NCI-H2196 treated with DMSO at 0.1 percent for 48 hours (cell line): ENCODE data around the gene SPACA7.

Source experiments
- DNase-seq: peaks from one replicate; lab custom pipeline; 2025; ENCODE audit not compliant: unreplicated experiment; lab: John Stamatoyannopoulos, UW

SPACA7 gene

DNA sequence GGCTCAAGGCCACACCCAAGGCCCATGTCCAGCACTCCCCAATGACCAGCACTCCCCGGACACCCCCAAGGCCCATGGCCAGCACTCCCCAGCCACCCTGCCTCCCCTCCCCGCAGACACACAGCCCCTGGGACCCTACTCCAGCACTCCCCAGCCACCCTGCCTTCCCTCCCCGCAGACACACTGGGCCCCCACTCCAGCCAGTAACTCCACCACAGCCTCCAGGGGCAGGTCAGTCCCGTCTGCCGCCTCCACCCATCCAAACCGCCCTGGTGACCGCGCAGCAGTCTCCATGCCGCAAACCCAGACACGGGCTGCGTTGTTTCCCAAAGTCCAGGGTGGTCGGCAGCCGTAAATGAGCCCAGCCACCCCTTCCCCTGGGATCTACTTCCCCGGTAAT is 70.7 kb downstream of the SPACA7 start:
- no peak for DNase-seq

DNA sequence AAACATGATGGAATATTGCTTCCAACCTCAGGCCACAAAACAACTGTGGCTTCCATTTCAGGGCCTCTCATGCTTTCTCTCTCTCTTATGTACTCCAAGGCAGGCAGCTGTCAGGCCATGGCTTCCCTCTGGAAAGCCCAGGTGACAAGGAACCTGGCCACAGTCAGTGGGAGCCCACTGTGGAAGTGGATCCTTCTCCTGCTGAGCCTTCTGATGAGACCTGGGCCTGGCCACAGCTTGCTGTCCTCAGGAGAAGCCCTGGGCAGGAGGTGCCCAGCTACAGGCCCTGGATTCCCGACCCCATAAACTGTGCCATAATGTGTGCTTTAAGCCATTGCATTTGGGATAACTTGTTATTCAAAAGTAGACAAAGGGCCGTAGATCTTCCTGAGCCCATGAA is 71.2 kb downstream of the SPACA7 start:
- DNase-seq = no peak

DNA sequence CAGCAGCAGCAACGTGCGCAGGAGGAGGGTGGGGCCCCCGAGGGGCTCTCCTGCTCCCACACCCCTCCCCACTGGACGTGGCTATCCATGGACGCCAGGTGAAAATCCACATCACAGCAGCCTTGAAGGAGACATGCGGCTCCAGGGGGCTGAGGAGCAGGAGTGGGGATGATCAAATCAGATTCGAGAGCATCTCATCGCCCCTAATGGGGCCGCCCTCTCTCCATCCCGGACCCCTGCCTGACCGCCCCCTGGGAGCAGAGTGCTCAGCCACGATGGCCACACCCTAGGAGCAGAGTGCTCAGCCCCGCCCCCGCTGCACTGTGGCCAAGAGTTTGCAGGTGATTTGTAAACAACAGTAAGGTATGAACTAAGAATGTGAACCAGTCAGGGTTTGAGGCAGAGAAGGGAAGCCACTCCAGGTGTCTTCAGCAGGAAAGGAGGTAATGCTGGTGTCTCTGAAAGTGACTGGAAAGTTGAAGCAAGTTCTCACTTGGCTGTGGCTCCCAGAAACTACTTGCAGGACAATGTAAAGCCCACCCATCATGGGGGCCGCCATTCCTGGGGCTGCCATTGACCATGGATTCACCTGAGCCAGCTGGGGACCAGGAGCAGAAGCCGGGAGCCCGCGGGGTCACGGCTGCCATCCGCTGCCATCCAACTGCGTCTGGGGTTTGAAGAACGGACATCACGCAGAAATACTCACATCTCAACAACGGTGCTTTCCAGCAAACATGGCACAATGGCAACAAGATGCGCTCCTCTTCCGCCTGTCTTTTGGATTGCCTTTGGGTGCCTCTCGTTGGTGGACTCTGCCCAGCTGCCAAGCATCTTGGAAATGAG is 71.8 kb downstream of the SPACA7 start:
- DNase-seq = no peak

DNA sequence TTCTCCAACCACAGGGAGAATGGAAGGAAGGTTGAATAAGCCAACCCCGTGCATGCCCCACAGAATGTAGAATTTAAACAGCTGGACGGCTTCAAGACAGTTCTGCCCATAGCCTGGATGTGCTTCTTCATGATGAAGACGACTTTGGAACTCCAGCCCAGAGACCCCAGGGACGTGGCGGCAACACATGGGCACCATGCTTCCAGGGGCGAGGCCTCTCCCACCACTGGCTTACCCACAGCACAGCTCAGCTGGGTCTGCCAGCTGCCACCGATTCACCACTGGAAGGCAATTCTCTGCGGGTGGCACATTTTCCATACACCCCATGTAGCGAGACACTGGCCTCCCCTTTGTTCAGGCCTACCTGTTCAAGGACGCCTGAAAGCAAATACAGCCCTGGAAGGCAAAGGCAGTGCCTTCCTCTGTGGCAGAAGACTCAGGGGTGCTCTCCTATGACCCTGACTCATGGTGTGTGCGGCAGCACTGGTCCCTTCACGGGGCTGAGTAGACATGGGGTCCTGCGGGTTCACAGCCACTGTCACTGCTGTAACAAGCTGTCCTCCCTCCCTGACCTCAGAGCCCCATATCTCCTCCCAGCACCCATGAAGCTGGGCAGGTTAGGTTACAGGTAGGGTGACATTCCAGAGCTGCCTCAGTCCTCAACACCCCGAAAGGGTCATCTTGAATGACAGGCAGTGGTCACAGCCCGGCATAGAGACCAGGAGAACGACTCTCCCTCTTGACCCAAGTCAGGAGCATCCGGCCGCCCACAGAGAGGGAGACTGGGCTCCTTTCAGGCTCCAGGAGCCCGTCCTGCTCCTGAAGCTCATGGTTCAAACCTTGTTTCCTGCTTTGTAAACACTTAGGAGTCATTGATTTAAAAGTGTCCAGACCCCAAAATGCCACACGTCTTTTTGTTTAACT is 72.7 kb downstream of the SPACA7 start:
- no peak for DNase-seq

DNA sequence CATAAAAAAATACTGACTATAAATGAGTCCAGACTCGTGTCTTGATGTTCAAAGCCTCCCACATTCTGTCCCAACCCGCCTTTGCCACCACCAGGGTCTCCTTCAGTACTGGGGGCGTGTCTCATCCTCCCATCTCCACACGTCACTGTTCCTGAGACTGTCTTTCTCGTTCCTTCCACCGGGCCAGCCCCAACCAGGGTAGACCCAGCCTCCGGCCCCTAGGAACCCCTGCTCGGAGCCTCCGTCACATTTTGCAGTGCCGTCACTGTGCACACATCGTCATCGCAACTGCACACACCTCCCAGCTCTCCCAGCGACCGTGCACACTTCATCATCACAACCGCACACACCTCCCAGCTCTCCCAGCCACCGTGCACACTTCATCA is 73.4 kb downstream of the SPACA7 start:
- no peak for DNase-seq

DNA sequence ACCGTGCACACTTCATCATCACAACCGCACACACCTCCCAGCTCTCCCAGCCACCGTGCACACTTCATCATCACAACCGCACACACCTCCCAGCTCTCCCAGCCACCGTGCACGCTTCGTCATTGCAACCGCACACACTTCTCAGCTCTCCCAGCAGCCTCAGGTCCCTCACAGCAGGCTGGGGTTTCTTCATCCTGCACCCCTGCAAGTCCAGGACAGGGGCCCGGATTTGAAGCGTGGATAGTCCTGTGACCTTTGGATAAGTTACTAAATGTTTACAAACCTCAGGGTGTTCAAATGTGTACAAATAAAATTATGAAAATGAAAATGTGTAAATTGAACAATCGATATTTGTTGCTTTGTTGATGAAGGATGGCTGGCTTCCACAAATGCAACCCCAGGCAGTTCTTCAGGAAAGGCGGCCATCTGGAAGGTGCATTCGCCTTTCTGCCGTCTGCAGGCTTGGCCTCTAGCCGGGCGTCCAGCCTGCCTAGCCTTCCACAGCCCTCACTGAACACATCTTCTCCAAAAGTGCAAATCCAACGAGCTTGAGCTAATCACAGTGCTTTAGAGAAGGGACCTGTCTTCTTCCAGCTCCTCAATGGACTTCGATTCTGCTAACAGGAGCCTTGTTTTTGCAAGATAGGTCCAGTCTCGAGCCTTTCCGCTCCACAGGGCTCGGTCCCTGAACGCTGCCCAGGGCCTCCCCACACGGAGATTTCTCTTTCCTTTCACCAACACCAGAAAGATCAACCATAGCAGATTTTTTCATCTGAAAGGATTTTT is 74.2 kb downstream of the SPACA7 start:
- DNase-seq = no peak

DNA sequence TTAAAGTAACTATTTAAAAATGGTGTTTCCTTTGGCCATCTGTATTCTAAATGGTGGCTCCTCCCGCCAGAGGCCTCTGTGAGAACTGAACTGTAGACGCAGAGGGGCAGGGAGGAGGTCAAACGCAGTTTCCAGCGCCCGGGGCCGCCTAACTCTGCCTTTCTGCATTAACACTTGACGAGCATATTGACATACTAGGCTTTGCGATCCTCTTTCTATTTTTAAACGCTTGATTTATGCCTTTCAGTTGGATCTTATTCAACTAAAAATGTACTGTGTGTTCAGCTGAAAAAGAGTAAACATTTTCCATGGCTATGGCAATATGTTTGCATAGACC is 74.7 kb downstream of the SPACA7 start:
- DNase-seq = peak; percentile 21

DNA sequence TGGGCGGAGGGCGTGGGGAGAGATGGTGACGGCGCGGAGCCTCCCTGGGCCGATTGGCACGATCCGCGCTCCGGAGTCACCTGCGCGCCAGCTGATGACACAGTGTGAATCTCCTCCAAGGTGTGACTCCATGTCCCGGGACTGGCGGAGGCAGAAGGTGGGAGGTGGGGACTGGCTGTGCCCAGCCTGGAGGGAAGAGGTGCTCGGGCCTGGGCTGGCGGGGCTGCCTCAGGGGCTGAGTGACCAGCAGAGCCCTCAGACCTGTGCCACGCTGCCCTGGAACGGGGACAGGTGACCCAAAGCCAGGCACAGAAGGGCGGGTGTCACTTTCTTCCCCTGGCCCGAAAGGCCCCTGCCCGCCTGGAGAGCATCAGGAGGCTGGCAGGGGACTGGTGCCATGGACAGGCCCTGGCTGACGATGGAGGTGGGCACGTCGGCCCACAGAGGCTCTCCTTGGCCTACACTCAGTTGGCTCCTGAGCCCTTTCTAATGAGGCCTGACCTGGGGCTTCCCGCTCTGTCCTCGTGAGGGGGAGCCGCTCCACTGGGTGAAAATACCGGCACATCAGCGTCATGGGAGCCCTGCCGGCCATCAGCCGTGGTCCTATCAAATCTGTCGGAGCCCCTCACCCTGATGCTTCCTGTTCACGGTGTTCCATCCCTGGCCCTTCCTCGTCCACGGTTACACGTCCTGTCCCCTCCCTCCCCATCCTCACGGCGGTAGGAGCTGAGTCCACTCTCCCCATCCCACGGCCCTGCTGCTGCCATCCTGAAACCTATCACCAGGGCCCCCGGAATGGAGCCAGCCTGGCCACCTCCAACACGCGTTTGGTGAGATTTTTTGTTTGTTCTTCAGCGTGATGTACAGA is 75.6 kb downstream of the SPACA7 start:
- DNase-seq = no peak

DNA sequence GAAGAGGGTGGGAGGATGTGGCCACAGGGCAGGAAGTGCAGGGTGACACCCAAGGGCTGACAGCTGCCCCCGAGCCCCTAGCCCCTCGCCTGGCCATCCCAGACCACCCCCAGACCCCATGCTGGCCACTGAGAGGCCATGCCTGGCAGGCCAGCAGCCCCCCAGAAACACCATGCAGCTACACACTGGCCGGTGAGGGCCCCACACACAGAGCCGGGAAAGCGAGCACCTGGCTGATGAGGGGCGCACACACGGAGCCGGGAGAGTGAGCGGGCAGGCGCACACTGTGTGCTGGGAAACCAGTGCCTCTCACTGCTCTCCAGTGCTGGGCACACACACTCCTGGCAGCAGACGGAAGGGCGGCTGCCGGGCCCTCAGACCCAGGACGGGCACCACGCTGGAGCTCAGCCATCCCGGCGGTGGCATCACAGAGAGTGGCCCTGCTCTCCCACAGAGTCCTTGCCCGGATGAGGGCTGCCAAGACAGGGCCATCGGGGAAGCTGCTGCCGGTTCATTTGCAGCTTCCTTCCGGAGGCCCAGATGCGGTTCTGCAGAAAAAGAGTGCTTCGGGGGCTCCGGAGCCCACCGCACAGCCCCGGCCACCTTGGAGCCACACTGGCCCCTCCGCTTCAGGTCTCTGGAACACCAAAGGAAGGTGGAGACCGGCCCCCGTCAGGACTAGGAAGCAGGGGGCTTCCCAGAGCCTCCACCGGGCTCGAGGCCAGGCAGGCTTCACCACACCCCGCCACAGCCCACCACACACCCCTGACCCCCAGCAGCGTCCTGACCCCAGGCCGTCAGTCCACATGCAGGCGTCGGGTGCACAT is 76.4 kb downstream of the SPACA7 start:
- no peak for DNase-seq

DNA sequence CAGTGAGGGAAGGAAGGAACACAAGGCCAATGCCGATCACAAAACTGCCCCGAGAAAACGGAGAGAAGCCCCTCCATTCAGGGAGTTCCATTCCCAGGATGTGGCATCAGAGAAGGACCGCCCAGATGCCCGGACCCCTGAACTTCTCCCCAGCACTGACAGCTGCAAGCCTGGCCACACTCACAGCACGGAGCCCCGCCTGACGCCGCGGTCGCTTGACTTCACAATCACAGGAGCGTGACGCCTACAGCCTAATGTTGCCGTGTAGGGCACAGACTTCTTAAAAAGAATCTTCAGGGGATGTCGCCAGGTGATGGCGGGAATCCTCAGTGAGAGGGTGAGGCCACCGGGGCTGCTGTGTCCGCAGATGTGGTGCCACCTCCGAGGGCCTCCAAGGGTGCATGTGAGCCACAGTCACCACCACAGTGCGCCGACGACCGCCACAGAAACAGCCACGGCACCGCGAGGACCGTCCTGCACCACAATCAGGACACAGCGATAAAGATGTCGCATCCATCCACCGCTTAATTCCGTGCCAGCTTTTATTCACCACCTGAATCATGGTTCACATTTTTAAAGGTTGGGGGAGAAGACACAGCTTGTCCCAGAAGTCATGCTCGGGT is 77.2 kb downstream of the SPACA7 start:
- DNase-seq = no peak

DNA sequence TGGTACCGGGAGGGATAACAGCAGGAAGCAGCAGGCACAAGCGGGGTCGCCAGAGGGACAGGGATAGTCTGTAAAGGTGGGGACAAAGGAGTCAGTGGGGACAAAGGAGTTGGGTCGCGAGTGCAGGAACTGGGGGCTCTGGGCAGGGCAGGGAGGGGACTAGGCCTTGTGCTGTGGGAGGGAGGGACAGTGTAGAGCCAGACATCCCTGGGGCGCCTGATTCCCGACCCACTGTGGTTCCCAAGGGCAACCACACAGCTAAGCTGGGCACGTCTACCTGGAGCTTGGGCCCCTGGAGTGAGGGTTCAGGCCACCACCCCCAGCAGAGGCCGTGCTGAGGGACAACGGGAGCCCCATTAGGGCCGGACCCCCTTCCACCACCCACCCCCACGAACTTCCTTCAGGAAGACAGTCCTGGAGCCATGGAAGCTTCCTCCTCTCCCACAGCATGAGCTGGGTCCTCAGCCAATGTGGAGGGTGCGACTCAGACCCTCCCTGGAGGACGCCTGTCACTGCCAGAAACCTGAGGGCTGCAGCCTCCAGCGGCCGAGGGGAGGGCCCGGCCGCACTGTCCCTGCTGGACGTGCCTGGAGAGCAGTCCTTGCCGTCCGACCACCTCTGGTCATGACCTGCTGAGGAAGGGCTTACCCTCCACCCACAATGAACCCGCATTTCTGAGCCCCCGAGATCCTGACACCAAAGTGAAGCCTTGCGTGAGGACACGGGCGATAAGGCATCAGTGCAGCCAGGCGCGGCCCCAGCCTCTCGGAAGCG is 77.9 kb downstream of the SPACA7 start:
- DNase-seq = no peak

DNA sequence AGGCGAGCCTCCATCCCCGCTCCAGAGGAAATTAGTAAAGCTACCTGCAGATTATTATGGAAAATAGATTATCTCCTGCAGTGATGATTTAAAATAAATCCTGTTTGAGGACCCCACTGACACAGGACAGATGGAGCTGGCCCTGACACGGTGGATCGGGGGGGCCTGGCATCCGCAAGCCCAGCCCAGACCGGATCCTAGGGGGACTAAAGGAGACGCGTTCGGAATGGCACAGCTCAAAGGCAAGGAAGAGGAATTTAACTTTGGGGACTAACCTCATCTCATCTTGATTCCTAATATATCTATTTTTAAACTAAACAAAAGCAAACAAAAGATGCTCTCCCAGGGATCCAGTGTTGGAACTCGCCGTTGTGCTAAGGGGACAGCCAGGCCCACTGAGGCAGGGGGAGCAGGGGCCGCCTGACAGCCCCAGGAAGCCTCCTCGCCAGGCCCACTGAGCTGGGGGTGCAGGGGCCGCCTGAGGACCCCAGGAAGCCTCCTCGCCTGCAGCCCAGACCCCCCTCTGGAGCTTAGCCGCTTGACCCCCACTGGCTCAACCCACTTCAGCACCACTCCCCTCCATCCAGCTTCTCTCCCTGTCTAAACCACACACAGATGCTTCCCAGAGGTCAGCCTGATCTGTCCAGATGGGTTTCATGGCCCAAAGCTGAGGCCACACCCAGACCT is 78.6 kb downstream of the SPACA7 start:
- DNase-seq = no peak

DNA sequence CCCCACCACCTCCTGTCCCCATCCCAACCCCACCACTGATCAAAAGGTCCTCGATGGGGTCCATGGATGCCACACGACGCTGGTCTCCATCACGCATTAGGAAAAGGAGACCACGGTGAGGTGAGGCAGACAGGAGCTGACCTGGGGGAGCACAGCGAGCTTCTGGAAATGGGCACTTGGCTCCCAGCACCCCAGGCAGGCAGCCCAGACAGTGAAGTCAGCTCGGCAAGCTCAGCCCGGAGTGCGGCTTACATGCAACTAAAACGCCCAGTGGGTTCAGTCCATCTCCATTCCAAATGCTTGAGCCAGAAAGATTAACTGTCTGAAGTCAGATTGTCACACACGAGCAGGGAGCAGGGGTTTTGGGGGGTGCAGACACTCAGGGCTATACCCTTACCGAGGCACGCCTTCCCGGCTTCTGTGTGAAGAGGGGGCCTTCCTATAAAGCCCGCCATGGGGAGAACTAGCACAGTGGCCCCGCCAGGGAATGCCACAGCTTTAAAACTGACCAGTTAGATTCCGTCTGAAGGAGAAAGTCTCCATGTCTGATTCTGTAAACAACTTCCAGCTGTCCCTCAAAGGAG is 79.4 kb downstream of the SPACA7 start:
- no peak for DNase-seq

DNA sequence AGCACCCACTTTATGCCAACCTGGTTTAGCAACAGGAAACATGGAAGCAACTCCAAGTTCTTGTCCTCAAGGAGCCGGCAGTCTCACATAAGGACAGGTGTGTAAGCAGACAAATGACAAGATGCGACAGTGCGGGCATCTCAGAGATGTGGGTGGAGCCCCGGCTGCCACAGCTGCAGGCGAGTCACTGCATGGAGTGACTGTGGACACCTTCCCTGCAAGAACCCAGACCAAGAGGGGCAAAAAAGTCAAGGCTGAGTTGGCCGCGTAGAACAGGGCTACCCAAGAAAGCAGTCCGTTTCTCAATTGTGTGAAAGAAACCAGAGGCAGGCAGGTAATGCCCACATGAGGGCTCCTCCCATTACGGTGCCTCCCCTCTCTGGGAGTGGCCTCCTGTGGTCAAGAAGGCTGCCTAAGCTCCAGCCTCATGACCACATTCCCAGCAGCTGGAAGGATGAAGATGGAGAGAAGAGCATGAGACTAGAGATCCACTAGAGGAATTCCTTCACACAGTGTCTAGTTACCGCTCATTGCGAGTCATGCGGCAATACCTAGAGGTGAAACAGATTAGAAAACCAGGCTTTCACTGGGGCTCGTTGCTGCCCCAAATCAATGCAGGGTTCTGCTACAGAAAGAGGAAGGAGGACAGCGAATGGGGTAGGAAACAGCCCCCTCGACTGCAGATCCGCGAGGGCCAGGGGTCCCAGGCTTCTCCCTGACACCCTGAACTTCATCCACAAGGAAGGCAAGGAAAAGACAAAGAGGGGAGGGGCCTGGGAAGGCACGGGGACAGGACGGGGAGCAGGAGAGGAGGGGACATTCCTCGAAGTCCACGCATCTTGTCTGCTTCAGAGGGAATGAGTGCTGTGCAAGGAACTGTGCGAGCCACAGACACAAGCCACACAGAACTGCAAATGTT is 80.2 kb downstream of the SPACA7 start:
- no peak for DNase-seq

DNA sequence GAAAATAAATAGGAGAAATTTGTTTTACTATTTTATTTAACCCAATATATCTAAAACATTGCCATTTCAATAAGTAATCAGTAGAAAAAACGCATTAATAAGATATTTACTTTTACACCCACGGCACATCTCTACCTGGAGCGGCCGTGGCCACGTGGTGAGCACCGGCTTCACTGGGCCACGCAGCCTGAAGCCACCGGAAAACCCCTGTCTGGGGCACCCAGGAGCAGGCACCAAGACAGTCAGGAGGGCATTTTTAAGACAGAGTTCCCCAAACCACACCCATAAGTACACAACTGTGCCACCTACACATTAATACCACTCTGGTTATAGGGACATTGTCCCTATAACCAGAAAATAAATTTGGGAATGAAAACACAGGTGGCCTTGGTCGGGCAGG is 80.9 kb downstream of the SPACA7 start:
- no peak for DNase-seq

DNA sequence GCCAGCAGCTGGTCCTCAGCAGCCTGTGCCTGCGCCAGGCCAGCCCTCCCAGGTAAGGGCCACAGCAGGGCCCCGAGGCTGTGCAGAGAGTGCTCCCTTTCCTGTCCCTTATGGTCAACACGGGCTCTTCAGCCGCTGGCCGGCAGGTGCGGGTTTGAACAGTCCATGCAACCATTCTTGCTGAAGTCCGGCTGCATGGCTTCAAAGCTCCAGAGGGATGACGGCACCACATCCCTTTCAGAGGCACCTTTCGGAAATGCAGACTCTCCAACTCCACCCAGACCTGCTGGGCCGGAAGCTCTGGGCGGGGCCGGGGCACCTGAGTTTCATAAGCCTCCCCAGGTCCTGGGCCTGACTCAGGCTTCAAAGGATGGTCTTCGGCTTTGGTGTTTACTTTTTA is 81.3 kb downstream of the SPACA7 start:
- no peak for DNase-seq

DNA sequence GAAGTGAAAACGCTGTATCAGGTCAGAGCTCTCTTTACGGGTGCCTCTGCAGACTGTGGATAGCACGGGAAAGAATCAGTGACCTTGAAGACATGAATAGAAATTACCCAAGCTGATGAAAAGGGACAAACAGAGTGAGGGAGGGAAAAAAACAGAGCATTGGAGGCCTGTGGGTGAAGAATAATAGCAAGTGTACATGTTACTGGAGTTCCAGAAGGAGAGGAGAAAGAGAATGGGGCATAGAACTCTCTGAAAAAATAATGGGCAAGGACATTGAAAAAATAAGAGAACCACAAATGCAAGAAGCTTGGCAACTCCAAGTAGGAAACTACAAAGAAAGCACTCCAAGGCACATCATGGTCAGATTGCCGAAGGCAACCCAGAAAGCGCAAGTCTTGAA is 86.3 kb downstream of the SPACA7 start:
- no peak for DNase-seq
